HG03342 (cell line): ENCODE data around the gene GTPBP3.
"Not testable (repeated sequence)": the region's sequence is repeated elsewhere in the genome, so short reads cannot be mapped to it uniquely, and the experiment has no call there.

Experiments
- ATAC-seq: cut with Tn5 transposase; IDR thresholded peaks from one replicate; pipeline ENCODE4 v1.9.1; 2021; ENCODE audit warnings: mild to moderate bottlenecking, moderate library complexity; ENCODE audit not compliant: unreplicated experiment

The GTPBP3 gene

GRCh38 chr19:17336872-17337674 is at the start of gene GTPBP3:
TSS of gene GTPBP3 (plus strand) at chr19:17337553. CDS start at chr19:17337612, 59 bp downstream.
- ATAC-seq: peak; percentile 75

- no peak for ATAC-seq
These were observed 47.9 kb upstream of the GTPBP3 start for GRCh38 chr19:17289489-17289888.

GRCh38 chr19:17292301-17293074 is 44.9 kb upstream of the GTPBP3 start:
- ATAC-seq: peak; percentile 77

DNA sequence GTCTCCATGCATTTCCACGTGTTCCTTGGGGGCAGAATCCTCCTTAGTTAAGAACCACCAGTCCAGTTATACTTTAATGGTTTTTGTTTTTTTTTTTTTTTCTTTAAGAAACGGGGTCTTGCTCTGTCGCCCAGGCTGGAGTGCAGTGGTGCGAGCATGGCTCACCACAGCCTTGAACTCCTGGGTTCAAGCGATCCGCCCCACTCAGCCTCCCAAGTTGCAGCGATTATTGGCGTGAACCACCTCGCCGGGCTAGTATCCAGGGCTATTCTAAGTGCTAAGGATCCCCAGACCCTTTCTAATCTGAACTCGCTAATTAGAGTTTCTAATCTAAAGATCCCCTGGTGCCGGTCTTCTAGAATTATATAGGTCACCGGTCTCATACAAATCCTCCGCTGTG is 43.7 kb upstream of the GTPBP3 start:
- no peak for ATAC-seq

GRCh38 chr19:17294051-17294891 is 43.1 kb upstream of the GTPBP3 start:
- ATAC-seq: no peak

DNA sequence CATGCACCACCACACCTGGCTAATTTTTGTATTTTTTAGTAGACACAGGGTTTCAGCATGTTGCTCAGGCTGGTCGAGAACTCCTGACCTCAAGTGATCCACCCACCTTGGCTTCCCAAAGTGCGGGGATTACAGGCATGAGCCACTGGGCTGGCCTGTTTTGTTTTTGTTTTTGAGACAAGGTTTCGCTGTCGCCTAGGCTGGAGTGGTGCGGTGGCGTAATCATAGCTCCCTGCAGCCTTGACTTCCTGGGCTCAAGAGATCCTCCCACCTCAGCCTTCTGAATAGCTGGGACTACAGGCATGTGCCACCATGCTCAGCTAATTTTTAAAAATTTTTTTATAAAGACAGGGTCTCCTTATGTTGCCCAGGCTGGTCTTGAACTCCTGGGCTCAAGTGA is 41.8 kb upstream of the GTPBP3 start:
- ATAC-seq: not testable (repeated sequence)

DNA sequence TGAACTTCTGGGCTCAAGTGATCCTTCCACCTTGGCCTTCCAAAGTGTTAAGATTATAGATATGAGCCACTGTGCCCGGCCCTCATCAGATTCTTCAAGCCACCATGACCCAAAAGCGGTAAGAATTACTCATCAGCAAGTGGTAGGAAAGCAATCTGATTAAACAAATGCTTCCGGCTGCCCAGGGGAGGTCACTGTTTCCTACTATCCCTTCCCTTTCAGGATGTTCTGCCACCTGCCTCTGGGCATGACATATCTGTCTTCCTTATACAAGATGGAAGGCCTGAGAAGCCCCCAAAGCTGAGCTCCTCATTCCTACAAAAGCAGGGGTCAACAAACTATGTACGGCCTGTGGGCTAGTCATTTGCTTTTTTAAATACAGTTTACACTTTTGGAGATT is 41.1 kb upstream of the GTPBP3 start:
- ATAC-seq: no peak

DNA sequence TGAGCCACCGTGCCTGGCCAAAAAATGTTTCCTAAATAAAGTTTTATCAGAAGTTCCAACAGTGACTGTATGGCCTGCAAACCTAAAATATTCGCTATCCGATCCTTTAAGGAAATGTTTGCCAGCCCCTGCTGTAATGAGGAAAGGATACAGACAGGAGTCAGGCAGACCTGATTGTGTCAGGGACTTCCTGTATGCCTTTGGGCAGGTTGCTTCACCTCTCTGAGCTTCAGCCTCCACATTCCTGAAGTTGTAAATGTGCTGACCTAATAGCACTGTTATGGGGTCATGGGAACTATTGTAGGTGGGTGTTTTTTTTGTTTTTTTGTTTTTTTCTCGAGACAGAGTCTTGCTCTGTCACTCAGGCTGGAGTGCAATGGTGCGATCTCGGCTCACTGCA is 40.4 kb upstream of the GTPBP3 start:
- ATAC-seq: no peak

- ATAC-seq: no peak
These were observed 36.2 kb upstream of the GTPBP3 start for GRCh38 chr19:17300992-17301619.

DNA sequence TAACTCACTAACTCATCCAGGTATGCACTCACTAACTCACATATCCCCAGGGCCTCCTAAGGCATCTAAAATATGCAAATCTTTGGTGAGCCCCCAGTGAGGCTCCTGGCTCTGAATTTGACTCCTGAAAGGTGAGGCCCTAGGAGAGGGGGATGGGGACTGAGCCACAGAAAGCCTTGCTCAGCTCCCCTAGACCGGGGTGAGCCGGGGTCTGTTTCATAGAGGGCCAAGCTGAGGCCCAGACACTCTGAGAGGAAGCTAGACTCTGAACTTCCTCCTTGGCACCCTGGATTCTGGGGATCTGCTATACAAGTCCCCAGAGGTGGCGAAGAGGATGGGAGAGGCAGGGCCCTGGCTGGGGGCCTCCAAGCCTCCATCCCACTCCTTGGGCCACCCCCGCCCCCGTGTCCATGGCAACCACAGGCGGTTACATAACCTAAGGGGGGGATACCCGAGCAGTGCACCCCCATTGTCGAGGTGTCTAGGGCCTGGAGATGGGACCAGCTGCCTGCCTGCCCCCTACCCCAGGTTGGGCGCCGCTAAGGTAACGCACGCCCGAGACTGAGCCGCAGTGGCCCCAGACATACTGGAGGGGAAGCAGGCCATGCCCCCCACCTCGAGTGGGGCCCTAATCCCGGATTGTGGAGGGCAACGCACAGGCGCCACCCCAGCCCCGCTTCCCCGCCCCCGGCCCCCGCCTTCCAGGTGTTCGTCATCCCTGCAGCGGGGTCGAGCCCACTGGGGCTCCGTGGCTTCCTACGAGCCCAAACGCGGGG is 34.8 kb upstream of the GTPBP3 start:
- ATAC-seq: no peak

GRCh38 chr19:17303167-17303939 is 34.0 kb upstream of the GTPBP3 start, which contains the start of gene ABHD8:
TSS of gene ABHD8 (minus strand) at chr19:17303425. CDS start at chr19:17301616, 1,809 bp downstream.
- ATAC-seq: peak; percentile 63

- no peak for ATAC-seq
These were observed 33.4 kb upstream of the GTPBP3 start for GRCh38 chr19:17303940-17304267.

- ATAC-seq: no peak
These were observed 32.8 kb upstream of the GTPBP3 start for GRCh38 chr19:17304386-17305215.

DNA sequence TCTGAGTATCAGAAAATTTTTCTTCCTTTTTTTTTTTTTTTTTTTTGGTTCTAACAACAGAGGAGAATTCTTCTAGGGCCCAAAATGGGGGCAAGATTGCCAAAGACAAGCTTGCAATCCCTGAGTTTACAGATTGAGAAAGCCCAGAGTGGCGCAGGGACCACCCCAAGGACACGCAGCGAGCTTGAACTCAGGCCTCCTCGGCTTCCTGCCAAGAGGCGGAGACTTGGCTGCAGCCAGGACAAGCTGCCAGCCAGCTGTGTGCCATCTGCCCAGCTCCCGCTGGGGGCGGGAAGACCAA is 32.2 kb upstream of the GTPBP3 start:
- no peak for ATAC-seq

DNA sequence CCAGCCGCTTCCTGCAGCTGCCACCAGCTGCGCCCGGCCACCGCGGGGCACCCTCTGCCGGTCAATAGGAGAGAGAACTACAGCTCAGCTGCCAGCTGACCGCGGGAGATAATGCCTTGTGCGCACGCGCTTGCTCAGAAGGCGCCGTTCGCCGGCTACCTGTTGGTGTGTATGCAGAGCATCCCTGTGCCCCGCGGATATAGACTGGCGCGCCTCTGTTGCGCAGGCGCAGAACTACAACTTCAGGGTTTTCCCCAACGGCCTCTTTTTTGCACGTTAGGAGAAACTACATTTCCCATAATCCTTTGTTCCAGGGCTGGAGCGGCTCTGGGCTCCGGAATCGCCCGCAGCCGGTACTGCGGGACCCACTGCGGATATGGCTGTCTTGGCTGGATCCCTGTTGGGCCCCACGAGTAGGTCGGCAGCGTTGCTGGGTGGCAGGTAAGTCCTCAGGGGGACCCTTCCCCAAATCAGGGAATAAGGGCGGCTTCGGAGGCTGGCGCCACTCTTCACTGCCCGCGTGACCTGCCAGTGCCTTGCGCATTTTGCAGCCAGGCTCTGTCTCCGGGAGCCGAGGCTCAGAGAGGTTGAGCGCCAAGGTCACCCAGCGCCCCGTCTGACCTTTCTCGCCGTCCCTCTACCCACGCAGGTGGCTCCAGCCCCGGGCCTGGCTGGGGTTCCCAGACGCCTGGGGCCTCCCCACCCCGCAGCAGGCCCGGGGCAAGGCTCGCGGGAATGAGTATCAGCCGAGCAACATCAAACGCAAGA is 31.7 kb upstream of the GTPBP3 start, which contains the start of gene MRPL34:
TSS of gene MRPL34 (plus strand) at position 356 of the 768 bp plus-strand sequence. CDS start at position 377, 21 bp downstream.
- ATAC-seq: peak; percentile 55

- ATAC-seq: no peak
These were observed 31.1 kb upstream of the GTPBP3 start for GRCh38 chr19:17306285-17306714.

- no peak for ATAC-seq
These were observed 29.4 kb upstream of the GTPBP3 start for GRCh38 chr19:17307876-17308377.
